Body of pancreas (tissue), 4 donors: ENCODE data around the gene RMND1.

Experiments used
- CTCF ChIP-seq, 7 experiments: fragments of 450-650 bp in 4 of 7; fragments of 200-600 bp in 3 of 7; sonication (generic) in 3 of 7; IDR thresholded peaks; one replicate each; pipeline ENCODE4 v1.5.1; 2016 to 2019; ENCODE audit warnings: antibody characterized with exemption in 7 of 7
- POLR2A ChIP-seq, 3 donors: fragments of 450-650 bp; IDR thresholded peaks; one replicate each; pipeline ENCODE4 v1.6.1; 2016; ENCODE audit warnings: antibody characterized with exemption in 3 of 3, mild to moderate bottlenecking in 2 of 3

GRCh38 chr6:151388236-151388635 lies 63.7 kb downstream of the RMND1 start:
- TF ChIP-seq CTCF (IDR thresholded peaks at IDR 0.05) (no peak), POLR2A (IDR thresholded peaks at IDR 0.05) (no peak)
